Transverse colon (tissue), 4 donors: ENCODE results near the gene KCNH1. TPM values are rescaled to one million over a fixed set of nuclear protein-coding genes. Genes with fewer than 3 reads are reported as not detected.

Experiments used
- DNase-seq: peaks from one replicate; pipeline ENCODE4 v3.0.0-alpha.2; 2019
- H3K27ac ChIP-seq, 4 donors: fragments of 200-600 bp; sonication (generic); 2 replicates each; pipeline ENCODE4 v1.5.1; 2016 to 2018; ENCODE audit warnings: inconsistent platforms in 4 of 4
- H3K27me3 ChIP-seq: fragments of 200-600 bp; sonication (generic); 2 replicates; pipeline ENCODE4 v1.5.1; 2017; ENCODE audit warnings: inconsistent platforms
- H3K36me3 ChIP-seq, 4 donors: fragments of 200-600 bp; sonication (generic); 2 replicates each; pipeline ENCODE4 v1.5.1; 2017 to 2019; ENCODE audit warnings: inconsistent platforms in 4 of 4
- H3K4me1 ChIP-seq, 4 donors: fragments of 200-600 bp; sonication (generic); 2 replicates each; pipeline ENCODE4 v1.5.1; 2017 to 2020; ENCODE audit warnings: inconsistent platforms in 4 of 4
- H3K4me3 ChIP-seq, 4 donors: fragments of 200-600 bp; sonication (generic); 1 replicate in 1 of 4; 2 replicates in 3 of 4; pipeline versions ENCODE4 v1.5.1 to v1.6.1; 2017 to 2019; ENCODE audit warnings: inconsistent platforms in 4 of 4
- H3K9me3 ChIP-seq, 2 donors: fragments of 200-600 bp; sonication (generic); 2 replicates each; pipeline ENCODE4 v1.5.1; 2017 to 2019; ENCODE audit warnings: inconsistent platforms in 2 of 2
- EP300 ChIP-seq: sonication (generic); formaldehyde crosslinking; IDR thresholded peaks from one replicate; pipeline ENCODE4 v1.6.1; 2017; ENCODE audit warnings: antibody characterized with exemption, low read depth
- POLR2A ChIP-seq: fragments of 450-650 bp; IDR thresholded peaks from one replicate; pipeline ENCODE4 v1.6.1; 2016; ENCODE audit warnings: antibody characterized with exemption, mild to moderate bottlenecking, moderate library complexity
- POLR2AphosphoS5 ChIP-seq, 3 donors: sonication (generic); formaldehyde crosslinking; IDR thresholded peaks; one replicate each; pipeline ENCODE4 v1.6.1; 2016; ENCODE audit warnings: antibody characterized with exemption in 3 of 3
- WGBS, 2 donors: methylation state at CpG; one replicate each; pipeline ENCODE4 v1.1.5; 2018; ENCODE audit warnings: low coverage in 1 of 2; 5-methylcytosine and 5-hydroxymethylcytosine counted together
- in situ Hi-C, 4 donors: fragments of 200-750 bp; cut with MboI; loops; one replicate each; pipeline versions ENCODE4 v1.15.0 to v1.15.1; 2017; ENCODE audit warnings: low sequenced_read_pairs in 3 of 4, low pct_ligation_motif_present in 1 of 4, low pct_unique_long_range_greater_than_20kb in 1 of 4
- intact Hi-C: fragments of 100-400 bp; cut with DNase I; formaldehyde crosslinking; loops from one replicate; pipeline ENCODE4 v1.15.1; 2023; ENCODE audit warnings: low total_unique reads
- total RNA-seq, 4 donors: library from RNA; depleted of rRNA; stranded (reverse); fragments of >200 nt; gene quantifications; one replicate each; pipeline ENCODE4 v1.1.0, GENCODE V29; 2016
- TF ChIP-seq, protein P1 (sequence below), 5 experiments: fragments of 200-600 bp in 3 of 5; fragments of 450-650 bp in 2 of 5; sonication (generic) in 3 of 5; IDR thresholded peaks; 1 replicate in 2 of 5; 2 replicates in 3 of 5; pipeline ENCODE4 v1.5.1; 2016 to 2017; ENCODE audit warnings: antibody characterized with exemption in 5 of 5, inconsistent platforms in 3 of 5, mild to moderate bottlenecking in 2 of 5, moderate library complexity in 1 of 5

Gene KCNH1
- total RNA-seq, 4 donors from 2014 or later: 0.55 to 9.4 (median 2.2) TPM

DNA sequence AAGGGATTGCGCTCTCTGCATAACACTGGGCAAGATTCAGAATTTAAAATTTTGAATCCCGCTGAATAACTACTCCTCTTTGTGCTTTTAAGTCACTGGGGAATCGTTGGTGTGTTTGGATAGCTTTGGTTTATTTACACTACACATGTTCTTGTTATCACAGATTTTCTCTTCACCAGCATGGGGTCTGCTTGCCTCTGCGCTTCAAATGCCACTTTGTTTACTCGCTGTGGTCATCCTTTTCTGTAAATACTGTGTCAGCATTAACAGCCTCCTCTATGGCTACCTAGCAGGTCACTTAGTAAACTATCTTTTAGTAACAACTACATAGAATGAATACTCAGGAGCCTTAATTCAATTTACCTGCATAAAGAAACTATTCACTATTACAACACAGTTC lies 14.4 kb upstream of the KCNH1 start:
- intact Hi-C loops (no loop called here), in situ Hi-C loops (loop anchor here (25.0 kb wide), 2 partner anchors 561 to 736 kb away; no protein-coding TSS in a partner anchor)
- WGBS, 2 donors: 76 to 86% methylated on average over 5 of the region's 5 CpGs
- Histone ChIP-seq H3K27me3 (peaks cover 2% of the 10 kb centered on the region), H3K4me3 (no peak overlapping the region), H3K27ac (no peak overlapping the region), H3K36me3 (no peaks in the 10 kb centered on the region), H3K4me1 (no peaks in the 10 kb centered on the region), H3K9me3 (no peaks in the 10 kb centered on the region)
- no peak for DNase-seq
- no peak for TF ChIP-seq POLR2A
- no peak for TF ChIP-seq EP300
- TF ChIP-seq, protein P1, sequence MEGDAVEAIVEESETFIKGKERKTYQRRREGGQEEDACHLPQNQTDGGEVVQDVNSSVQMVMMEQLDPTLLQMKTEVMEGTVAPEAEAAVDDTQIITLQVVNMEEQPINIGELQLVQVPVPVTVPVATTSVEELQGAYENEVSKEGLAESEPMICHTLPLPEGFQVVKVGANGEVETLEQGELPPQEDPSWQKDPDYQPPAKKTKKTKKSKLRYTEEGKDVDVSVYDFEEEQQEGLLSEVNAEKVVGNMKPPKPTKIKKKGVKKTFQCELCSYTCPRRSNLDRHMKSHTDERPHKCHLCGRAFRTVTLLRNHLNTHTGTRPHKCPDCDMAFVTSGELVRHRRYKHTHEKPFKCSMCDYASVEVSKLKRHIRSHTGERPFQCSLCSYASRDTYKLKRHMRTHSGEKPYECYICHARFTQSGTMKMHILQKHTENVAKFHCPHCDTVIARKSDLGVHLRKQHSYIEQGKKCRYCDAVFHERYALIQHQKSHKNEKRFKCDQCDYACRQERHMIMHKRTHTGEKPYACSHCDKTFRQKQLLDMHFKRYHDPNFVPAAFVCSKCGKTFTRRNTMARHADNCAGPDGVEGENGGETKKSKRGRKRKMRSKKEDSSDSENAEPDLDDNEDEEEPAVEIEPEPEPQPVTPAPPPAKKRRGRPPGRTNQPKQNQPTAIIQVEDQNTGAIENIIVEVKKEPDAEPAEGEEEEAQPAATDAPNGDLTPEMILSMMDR (IDR thresholded peaks at IDR 0.05): no peak
- TF ChIP-seq POLR2AphosphoS5 (IDR thresholded peaks at IDR 0.05): no peak

DNA sequence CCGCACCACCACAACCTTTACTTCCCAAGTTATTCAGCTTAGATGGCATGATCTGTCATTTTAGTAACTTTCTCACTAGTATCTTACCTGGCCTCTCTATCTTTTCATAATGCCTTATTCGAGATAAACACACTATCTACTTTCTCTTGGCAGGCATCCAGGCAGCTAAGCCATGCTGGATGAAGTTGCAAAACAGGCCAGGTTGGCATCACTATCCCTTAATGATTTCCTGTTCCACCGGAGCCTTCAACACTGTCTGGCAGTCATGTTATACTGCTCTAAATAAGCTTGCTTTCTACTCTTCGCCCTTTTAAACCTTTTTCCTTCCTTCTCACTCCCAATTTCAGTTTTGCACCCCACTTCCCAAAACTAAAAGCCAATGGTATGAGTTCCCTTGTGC lies 12.0 kb upstream of the KCNH1 start:
- peak; percentile 65 for DNase-seq
- Histone ChIP-seq H3K36me3 (no peaks in the 10 kb centered on the region), H3K27ac (no peak overlapping the region), H3K4me3 (no peak overlapping the region), H3K9me3 (no peaks in the 10 kb centered on the region), H3K4me1 (peaks cover 0 to 11% (median 2%) of the 10 kb centered on the region in 4 donors), H3K27me3 (peaks cover 3% of the 10 kb centered on the region)
- intact Hi-C loops (no loop called here), in situ Hi-C loops (loop anchor here (25.0 kb wide), 2 partner anchors 559 to 734 kb away; no protein-coding TSS in a partner anchor)
- TF ChIP-seq, protein P1 (IDR thresholded peaks at IDR 0.05): no peak
- TF ChIP-seq EP300 (no peak), POLR2AphosphoS5 (IDR thresholded peaks at IDR 0.05) (no peak), POLR2A (no peak)
- WGBS, 2 donors: 29 to 50% methylated on average over 4 of the region's 4 CpGs

DNA sequence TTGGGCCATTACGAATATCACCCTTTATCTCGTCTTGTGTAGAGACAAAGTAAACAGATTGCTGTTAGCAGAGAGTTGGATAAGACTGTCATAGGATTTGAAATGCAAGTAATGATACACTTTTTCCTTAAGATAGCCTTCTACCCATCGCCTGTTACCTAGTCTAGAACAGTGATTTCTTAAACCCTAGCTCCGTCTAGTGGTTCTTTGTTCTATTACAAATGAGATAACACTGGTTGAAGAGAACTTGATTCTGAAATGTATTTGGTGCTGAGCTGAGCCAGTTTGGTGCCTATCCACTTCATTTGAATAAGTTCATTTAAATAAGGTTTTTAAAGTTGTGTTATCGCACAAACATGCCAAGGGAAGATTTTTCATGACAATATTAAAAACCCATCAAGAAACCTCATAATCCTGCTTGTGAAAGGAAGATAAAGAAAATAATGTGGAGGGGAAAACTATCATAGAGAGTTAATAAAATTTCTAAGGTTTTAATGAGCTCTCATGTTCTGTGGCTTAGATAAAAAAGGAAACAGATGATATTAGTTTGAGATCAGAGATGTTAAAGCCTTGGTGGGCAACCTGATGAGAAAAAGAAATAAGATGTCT lies 1.5 kb upstream of the KCNH1 start:
- in situ Hi-C loops (loop anchor here (10.0 to 25.0 kb wide), 4 partner anchors 548 to 731 kb away; no protein-coding TSS in a partner anchor), intact Hi-C loops (loop anchor here (10.0 kb wide), 2 partner anchors 551 to 681 kb away; no protein-coding TSS in a partner anchor)
- no peak for DNase-seq
- peaks cover 0 to 13% (median 7%) of the 10 kb centered on the region in 4 donors for H3K4me1 ChIP-seq
- TF ChIP-seq EP300 (no peak), POLR2AphosphoS5 (IDR thresholded peaks at IDR 0.05) (no peak), POLR2A (no peak)
- TF ChIP-seq, protein P1 (IDR thresholded peaks at IDR 0.05): peak; percentile 45 to 52 (median 48)
- no peaks in the 10 kb centered on the region for H3K36me3 ChIP-seq
- no peak overlapping the region for H3K27ac ChIP-seq
- H3K4me3 ChIP-seq: no peak overlapping the region
- WGBS, 2 donors: 17 to 19% methylated on average over 5 of the region's 5 CpGs
- peaks cover 79% of the 10 kb centered on the region for H3K27me3 ChIP-seq
- no peaks in the 10 kb centered on the region for H3K9me3 ChIP-seq

DNA sequence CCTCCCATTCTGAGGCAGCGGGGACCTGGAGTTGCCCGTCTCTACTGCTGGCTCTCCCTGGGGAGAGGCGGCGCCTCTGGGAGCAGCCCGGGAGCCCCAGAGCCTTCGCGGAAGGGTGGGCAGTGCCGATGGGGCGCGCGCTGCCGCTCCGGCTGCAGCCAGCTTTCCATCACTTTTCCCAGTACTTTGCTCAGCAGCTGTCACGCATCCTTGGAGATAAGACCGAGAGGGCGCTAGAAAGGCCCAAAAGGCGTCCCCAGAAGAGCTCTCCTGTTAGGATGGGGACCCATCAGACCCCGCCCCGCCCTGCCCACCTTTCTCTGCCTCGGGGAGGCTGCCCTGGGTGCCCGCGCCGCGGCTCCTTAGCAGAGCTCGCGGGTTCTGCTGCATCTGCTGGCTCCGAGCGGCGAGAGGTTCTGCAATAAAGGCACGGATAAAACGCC lies 534 bp downstream of the KCNH1 start:
- Histone ChIP-seq H3K9me3 (no peaks in the 10 kb centered on the region), H3K27me3 (peaks cover 76% of the 10 kb centered on the region), H3K27ac (peak overlapping the region; percentile 19 to 47 (median 40)), H3K4me1 (peaks cover 0 to 13% (median 7%) of the 10 kb centered on the region in 4 donors), H3K4me3 (peak overlapping the region; percentile 25 to 50 (median 36)), H3K36me3 (no peaks in the 10 kb centered on the region)
- in situ Hi-C loops (loop anchor here (10.0 to 25.0 kb wide), 4 partner anchors 546 to 729 kb away; no protein-coding TSS in a partner anchor), intact Hi-C loops (loop anchor here (5.0 to 10.0 kb wide), 3 partner anchors 549 to 726 kb away; no protein-coding TSS in a partner anchor)
- WGBS, 2 donors: 3% methylated on average over 6 to 31 of the region's 31 CpGs
- no peak for DNase-seq
- TF ChIP-seq, protein P1 (IDR thresholded peaks at IDR 0.05): no peak
- TF ChIP-seq POLR2A (no peak), POLR2AphosphoS5 (IDR thresholded peaks at IDR 0.05) (no peak), EP300 (no peak)
